Liver (tissue), 3 donors: ENCODE data around the gene EFCAB11.

Source experiments
- GABPA ChIP-seq, 2 donors: IDR thresholded peaks in 1 of 2; conservative IDR thresholded peaks in 1 of 2; 2 replicates each; pipeline ENCODE4 v1.6.1; 2016; ENCODE audit warnings: antibody characterized with exemption in 2 of 2, mild to moderate bottlenecking in 1 of 2, moderate library complexity in 1 of 2
- RAD21 ChIP-seq, 2 donors: IDR thresholded peaks; 2 replicates each; pipeline ENCODE4 v1.6.1; 2016; ENCODE audit warnings: antibody characterized with exemption in 2 of 2, mild to moderate bottlenecking in 2 of 2
- REST ChIP-seq: IDR thresholded peaks from 2 replicates; pipeline ENCODE4 v1.6.1; 2016; ENCODE audit warnings: antibody characterized with exemption, mild to moderate bottlenecking
- TF ChIP-seq, protein P1 (sequence below): fragments of 150-350 bp; IDR thresholded peaks from 2 replicates; pipeline ENCODE4 v1.5.1; 2017; ENCODE audit warnings: improper control_type of control experiment, low read depth, low read length; ENCODE audit not compliant: missing input control
- donor health status: healthy.
- donor health status: healthy.

- TF ChIP-seq, protein P1, sequence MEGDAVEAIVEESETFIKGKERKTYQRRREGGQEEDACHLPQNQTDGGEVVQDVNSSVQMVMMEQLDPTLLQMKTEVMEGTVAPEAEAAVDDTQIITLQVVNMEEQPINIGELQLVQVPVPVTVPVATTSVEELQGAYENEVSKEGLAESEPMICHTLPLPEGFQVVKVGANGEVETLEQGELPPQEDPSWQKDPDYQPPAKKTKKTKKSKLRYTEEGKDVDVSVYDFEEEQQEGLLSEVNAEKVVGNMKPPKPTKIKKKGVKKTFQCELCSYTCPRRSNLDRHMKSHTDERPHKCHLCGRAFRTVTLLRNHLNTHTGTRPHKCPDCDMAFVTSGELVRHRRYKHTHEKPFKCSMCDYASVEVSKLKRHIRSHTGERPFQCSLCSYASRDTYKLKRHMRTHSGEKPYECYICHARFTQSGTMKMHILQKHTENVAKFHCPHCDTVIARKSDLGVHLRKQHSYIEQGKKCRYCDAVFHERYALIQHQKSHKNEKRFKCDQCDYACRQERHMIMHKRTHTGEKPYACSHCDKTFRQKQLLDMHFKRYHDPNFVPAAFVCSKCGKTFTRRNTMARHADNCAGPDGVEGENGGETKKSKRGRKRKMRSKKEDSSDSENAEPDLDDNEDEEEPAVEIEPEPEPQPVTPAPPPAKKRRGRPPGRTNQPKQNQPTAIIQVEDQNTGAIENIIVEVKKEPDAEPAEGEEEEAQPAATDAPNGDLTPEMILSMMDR, result no peak
- TF ChIP-seq GABPA (IDR thresholded peaks at IDR 0.05 in 1 of 2, conservative IDR thresholded peaks at IDR 0.05 in 1 of 2), result no peak
- TF ChIP-seq RAD21 (IDR thresholded peaks at IDR 0.05), result no peak
- no peak for TF ChIP-seq REST
Measured at GRCh38 chr14:89827265-89827664, 127.3 kb downstream of the EFCAB11 start.
